ENCODE data around the gene CNTNAP5.

Gene CNTNAP5

GRCh38 chr2:124025171-124025580, at the start of gene CNTNAP5:
Gene CNTNAP5 (plus strand): TSS chr2:124025287. CDS start chr2:124025651, 364 bp downstream.
- DNase-seq: no peak

GRCh38 chr2:123976054-123976648, 48.9 kb upstream of the CNTNAP5 start:
- no peak for DNase-seq

DNA sequence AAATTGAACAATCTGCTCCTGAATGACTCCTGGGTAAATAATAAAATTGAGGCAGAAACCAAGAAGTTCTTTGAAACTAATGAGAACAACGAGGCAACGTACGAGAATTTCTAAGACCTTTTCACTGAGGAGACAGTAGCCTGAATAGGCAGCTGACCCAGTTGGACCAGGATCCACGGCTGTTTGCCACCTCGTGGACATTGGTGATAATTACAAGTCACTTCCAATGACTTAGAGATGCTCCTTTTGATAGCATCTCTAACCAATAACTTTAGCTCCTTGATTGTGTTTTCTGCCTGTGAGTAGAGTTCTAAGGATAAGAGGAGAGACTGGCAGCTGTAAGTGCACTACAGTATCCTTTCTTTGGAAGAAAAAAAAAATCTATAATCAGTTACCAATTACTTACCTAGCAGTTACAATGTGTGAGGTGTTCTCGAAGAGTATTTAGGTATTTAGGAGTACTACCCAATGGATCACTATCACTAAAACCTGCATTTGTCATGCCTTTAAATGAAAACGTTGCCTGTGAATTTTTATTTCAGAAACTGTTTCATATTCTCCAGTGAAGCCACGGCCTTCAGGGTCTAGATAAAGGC, 31.3 kb upstream of the CNTNAP5 start:
- no peak for DNase-seq

DNA sequence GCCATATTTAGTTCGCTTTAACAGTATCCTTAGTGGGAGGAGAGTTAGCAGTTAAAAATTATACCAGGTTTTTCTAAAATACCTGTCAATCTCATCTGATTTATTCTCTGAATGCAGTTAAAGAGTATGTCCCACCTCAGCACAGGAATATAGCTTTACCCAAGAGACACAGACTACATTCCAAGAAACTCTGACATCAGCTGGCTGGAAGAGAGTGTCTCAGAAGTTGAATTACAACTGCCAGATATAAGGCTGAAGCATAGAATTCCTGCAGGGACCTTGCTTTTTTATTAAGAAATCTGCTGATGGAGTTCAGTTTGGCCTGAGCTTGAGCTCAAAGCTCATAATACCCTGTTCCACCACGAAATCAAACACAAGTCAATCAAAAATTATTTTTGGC, 25.4 kb upstream of the CNTNAP5 start:
- DNase-seq: no peak

- DNase-seq: no peak
These were observed 23.2 kb upstream of the CNTNAP5 start for GRCh38 chr2:124001696-124002430.

DNA sequence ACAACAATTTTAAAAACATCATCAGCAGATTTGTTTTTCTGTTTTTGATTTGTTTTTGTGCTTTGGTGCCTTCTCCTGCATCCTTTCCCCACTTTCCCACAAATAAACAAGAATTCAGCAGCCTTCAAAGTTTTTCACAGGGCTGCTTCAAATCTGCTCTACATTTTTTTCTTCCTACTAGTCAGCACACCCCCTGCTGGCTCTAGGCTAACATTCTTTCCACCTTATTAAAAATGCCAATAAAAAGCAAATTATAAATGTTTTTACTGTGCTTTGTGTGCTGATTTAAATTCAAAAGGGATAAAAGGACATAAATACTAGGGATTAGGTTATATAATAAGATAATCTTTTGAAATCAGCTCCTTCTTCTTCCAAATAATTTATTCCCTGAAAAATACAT, 6.2 kb upstream of the CNTNAP5 start:
- DNase-seq: no peak

- DNase-seq: no peak
These were observed 421 bp upstream of the CNTNAP5 start for GRCh38 chr2:124024561-124025170.

GRCh38 chr2:124025891-124026434, 876 bp downstream of the CNTNAP5 start:
- no peak for DNase-seq

GRCh38 chr2:124026503-124026902, 1.4 kb downstream of the CNTNAP5 start:
- no peak for DNase-seq

DNA sequence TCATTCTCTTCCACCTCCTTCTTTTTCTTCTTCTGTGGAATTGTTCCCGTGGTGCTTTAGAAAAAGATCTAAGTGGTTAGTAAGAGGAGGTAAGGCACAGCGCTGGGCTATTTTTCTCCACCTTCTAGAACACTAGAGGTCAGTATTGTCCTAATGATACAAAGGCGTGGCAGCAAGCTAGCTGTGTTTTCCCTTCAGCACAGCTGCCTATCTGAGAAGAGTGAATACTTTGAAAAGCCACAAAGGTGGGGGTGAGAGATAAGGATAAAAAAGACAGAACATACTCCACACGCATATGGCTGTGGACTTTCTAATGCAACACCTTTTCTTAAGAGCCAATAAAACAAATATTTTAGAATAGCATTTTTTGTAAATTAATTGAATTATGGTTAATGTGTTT, 2.1 kb downstream of the CNTNAP5 start:
- DNase-seq: no peak

DNA sequence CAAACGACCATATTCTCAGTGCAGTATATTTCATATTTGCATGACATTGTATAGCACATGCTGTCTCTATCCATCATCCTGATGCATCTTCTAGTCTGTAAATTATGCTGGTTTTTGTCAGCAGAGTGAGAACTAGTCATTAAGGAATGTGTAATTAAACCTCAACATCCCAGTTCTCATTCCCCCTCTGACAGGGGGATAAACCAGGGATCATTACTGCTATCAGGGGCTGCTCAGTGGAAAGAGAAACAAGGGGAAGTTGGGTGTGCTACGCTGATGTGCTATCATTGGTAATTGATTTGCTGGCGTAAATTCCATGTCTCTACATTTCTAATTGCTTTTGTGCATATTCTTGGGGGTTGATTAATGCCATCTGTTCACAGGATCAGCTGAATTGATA, 7.7 kb downstream of the CNTNAP5 start:
- no peak for DNase-seq

GRCh38 chr2:124034265-124034664, 9.2 kb downstream of the CNTNAP5 start:
- DNase-seq: no peak

DNA sequence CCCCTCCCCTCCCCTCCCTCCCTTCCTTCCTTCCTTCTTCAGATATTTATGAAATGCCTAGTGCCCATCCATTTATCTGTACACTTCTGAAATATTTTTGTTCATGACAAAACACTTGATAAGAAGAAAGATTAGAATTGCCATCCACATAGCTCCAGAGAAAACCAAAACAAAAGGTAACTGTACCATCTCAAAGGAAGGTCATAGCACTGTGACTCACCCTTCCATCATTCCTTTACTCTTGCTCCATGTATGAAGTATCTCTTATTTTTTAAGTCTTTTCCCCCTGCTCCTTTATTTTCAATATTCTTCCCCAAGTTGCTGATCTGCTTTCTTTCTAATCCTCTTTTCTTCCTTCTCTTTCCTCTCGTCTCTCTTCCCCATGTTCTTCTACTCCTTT, 9.9 kb downstream of the CNTNAP5 start:
- DNase-seq: no peak

GRCh38 chr2:124039032-124039431, 13.9 kb downstream of the CNTNAP5 start:
- no peak for DNase-seq

DNA sequence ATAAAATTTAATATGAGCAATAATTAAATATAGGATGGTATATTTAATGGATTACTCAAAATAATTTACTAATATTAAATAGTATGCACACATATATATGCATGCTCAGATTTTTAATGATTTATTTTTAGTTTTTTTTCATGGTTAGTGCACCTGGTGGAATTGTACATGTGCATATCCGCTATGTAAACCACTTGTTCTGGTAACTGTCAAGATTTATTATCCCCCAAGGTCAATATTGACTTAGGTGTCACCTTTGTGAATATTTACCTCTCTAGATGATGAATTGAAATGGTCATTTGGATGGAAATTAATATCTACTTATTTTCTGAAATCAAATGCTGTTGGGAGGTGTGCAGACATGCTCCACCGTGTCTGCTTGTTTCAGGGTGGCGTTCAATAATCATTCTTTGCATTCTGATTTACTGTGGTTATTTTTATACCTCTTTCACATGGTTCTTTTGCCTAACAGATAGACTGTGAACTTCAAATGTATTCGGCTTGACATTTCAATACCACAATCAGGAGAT, 14.7 kb downstream of the CNTNAP5 start:
- DNase-seq: no peak

DNA sequence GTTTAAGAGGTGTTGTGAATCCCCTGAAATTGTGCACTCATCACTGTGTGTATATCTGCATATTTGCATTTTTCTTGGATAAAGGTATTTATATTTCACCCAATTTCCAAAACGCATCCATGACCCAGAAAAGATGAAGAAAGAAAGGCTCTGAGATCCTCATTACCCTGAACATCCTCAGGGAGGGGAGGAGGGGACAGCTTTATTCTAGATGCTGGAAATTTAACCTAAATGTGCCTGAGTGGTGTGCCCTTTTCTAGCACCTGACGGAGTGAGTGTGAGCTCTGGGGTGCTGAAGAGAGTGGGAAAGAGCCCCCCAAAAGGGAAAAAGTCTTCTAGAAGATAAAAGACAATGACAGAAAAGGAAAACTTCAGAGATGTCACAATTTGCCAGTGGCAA, 20.8 kb downstream of the CNTNAP5 start:
- DNase-seq: no peak

DNA sequence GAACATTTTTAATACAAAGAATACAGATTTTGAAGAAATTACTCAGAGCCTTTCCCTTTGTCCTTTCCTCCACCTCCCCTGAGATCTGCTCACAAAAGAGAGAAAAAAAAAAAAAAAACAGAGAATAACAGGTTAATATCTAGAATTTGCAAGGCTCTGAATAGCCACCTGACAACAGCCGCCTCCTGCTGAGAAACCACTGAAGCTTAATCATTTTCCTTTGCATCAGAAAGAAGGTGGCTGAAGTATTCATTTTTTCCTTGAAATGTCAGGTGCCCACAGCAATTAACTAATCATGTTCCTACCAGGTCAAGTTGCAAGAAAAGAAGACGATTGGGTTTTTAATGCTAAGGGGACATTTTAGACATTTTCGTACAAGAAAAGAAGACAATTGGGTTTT, 21.2 kb downstream of the CNTNAP5 start:
- DNase-seq: no peak

DNA sequence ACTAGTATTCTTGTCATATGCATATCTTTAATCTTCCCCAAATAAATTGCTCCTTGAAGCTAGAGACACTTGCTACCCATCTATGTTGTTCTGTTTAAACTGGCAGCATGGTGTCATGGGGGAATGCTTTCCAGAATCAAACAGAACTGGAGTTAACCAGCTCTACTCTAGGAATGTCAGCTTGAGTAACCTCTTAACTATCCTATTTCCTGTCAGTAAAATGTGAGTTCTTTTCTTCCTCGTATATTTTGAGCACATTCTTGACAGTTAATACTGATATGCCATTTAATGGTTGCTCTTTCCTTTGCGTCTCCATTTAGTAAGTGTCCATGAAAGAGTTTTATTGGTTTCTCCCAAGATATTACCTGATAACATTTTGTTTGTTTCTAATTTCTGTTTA, 23.0 kb downstream of the CNTNAP5 start:
- no peak for DNase-seq

DNA sequence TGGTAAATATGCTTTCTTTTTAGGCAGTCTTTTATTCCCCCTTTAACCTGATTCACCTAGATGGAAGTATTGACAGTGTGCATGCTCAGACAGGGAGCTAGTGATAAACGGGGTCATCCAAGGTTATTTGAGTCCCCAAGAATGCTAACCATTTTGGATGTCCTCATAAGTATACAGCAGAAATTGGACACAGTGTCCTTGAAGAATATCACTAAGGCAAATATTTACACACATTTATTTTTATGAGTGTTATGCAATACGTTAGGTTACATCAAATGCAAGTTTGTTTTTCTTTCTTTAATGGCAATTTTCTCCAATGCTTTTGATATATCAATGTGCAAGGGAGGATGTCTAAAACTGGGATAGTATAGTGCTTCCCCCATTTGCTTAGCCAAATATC, 23.6 kb downstream of the CNTNAP5 start:
- no peak for DNase-seq

- DNase-seq: no peak
These were observed 24.0 kb downstream of the CNTNAP5 start for GRCh38 chr2:124049136-124049535.

DNA sequence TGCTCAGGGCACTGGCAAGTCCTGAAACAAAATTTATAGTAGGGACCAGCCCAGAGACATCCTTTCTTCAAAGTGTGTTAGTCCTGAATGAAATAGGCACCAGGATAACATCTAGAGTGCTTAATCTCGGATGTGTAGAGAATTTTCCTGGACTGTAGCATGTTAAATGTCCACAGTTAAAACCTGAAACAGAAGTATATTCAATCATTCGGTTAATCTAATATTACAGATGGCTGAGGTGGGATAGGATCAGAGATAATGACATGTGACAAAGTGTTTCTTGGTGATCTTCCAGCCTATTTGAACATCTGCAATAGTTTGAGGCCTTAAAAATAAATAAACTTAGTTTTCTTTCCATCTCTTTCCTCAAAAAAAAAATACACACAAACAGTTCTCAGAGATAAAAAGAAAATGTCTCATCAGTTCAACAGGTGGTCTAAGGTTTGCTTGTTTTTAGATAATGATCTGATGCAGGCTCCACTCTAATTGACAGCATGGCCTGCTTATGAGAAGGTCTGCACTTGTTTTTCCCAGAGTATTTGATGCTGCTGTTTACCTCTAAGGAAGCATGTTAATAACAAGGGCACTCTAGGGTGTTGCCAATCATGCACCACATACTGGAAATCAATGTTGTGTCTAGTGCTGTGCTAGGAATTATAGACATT, 25.9 kb downstream of the CNTNAP5 start:
- DNase-seq: no peak

- DNase-seq: no peak
These were observed 28.7 kb downstream of the CNTNAP5 start for GRCh38 chr2:124053796-124054195.

GRCh38 chr2:124063596-124063995, 38.5 kb downstream of the CNTNAP5 start:
- no peak for DNase-seq
